Loucy (cell line): ENCODE measurements around the gene FAM169A.
"Not testable (repeated sequence)": the region's sequence is repeated elsewhere in the genome, so short reads cannot be mapped to it uniquely, and the experiment has no call there.

Source experiments
- EZH2phosphoT487 ChIP-seq: fragments of 200-600 bp; IDR thresholded peaks from 2 replicates; pipeline ENCODE4 v1.6.1; 2018; ENCODE audit warnings: antibody characterized with exemption, mild to moderate bottlenecking, moderate library complexity, borderline replicate concordance
- TF ChIP-seq, protein P1 (sequence below): fragments of 200-600 bp; sonication (generic); conservative IDR thresholded peaks from 2 replicates; pipeline ENCODE4 v1.5.1; 2014; ENCODE audit warnings: mild to moderate bottlenecking, antibody characterized with exemption, low read length

DNA sequence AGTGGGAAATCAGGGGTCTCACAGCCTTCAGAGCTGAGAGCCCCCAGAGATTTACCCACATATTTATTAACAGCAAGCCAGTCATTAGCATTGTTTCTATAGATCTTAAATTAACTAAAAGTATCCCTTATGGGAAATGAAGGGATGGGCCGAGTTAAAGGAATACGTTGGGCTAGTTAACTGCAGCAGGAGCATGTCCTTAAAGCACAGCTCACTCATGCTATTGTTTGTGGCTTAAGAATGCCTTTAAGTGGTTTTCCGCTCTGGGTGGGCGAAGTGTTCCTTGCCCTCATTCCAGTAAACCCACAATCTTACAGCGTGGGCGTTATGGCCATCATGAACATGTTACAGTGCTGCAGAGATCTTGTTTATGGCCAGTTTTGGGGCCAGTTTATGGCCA is 42.0 kb upstream of the FAM169A start:
- TF ChIP-seq, protein P1, sequence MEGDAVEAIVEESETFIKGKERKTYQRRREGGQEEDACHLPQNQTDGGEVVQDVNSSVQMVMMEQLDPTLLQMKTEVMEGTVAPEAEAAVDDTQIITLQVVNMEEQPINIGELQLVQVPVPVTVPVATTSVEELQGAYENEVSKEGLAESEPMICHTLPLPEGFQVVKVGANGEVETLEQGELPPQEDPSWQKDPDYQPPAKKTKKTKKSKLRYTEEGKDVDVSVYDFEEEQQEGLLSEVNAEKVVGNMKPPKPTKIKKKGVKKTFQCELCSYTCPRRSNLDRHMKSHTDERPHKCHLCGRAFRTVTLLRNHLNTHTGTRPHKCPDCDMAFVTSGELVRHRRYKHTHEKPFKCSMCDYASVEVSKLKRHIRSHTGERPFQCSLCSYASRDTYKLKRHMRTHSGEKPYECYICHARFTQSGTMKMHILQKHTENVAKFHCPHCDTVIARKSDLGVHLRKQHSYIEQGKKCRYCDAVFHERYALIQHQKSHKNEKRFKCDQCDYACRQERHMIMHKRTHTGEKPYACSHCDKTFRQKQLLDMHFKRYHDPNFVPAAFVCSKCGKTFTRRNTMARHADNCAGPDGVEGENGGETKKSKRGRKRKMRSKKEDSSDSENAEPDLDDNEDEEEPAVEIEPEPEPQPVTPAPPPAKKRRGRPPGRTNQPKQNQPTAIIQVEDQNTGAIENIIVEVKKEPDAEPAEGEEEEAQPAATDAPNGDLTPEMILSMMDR = not testable (repeated sequence)
- not testable (repeated sequence) for TF ChIP-seq EZH2phosphoT487
